Measurements from ENCODE around the gene BRINP2. TPM values are rescaled to one million over a fixed set of nuclear protein-coding genes. Genes with fewer than 3 reads are reported as not detected.

Gene BRINP2
- total and polyA plus RNA-seq, 2 of the 8 experiments (the other 6 are each of a cell fraction or from before 2014, with no cell fraction given): 0.39 to 0.42 TPM

DNA sequence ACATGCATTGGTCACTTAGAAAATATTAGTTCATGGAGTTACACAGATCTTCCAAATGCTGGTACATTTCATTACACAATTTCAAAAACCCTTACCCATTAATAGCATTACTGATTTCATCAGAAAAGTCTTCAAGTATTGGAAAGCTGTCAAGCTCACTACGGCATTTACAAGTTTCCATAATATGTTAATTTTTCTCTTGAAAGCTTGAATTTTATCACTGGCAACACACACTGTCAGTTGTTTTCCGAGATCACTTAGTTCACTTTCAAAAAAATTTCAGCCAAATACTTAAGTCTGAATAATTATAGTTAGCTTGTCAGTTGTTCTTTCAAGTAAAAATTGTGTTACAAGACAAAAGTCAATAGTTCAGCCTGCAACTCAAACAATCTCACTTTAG lies 24.3 kb upstream of the BRINP2 start:
- H2AK5ac ChIP-seq (ENCODE audit: low read depth, low read length): no peak overlapping the region
- no peak for DNase-seq (ENCODE audit: low read depth in 1 of 2, low spot score in 2 of 2)
- no peak overlapping the region for H3K9ac ChIP-seq (replicated peaks in 1 of 4; ENCODE audit: extremely low read depth in 1 of 4, low read depth in 3 of 4, low read length in 3 of 4)
- no peak overlapping the region for H3K56ac ChIP-seq (replicated peaks; ENCODE audit: insufficient read length, low read depth, low read length)
- no peak overlapping the region for H3K4me2 ChIP-seq (ENCODE audit: insufficient read depth in 1 of 2, low read depth in 2 of 2, low read length in 2 of 2)
- TF ChIP-seq CTCF (IDR thresholded peaks at IDR 0.05; ENCODE audit: control extremely low read depth in 1 of 3, insufficient read depth in 1 of 3, low read depth in 1 of 3, low read length in 3 of 3) (no peak), HDAC2 (IDR thresholded peaks at IDR 0.05; ENCODE audit: borderline replicate concordance in 1 of 2, low read depth in 2 of 2, low read length in 2 of 2) (no peak), HDAC6 (IDR thresholded peaks at IDR 0.05; ENCODE audit: low read depth, low read length) (no peak), RBBP5 (IDR thresholded peaks at IDR 0.05; ENCODE audit: borderline replicate concordance, low read depth, low read length) (no peak), TBP (IDR thresholded peaks at IDR 0.05; ENCODE audit: low read depth, low read length) (no peak), SIX5 (IDR thresholded peaks at IDR 0.05; ENCODE audit: low read depth, low read length) (no peak), BACH1 (IDR thresholded peaks at IDR 0.05; ENCODE audit: low read length) (no peak), GTF2F1 (IDR thresholded peaks at IDR 0.05; ENCODE audit: borderline replicate concordance, low read depth, low read length) (no peak), CBX5 (IDR thresholded peaks at IDR 0.05; ENCODE audit: low read depth, low read length) (no peak), ATF3 (IDR thresholded peaks at IDR 0.05; ENCODE audit: insufficient read depth, low read depth, low read length) (no peak), BRCA1 (IDR thresholded peaks at IDR 0.05; ENCODE audit: low read depth, low read length) (no peak), SIRT6 (IDR thresholded peaks at IDR 0.05; ENCODE audit: low read length) (no peak)
- no peaks in the 10 kb centered on the region for H3K79me2 ChIP-seq (ENCODE audit: control insufficient read depth in 1 of 2, insufficient read depth in 2 of 2, low read length in 2 of 2)
- H2BK5ac ChIP-seq (ENCODE audit: low read depth, low read length): no peak overlapping the region
- no peaks in the 10 kb centered on the region for H3K79me1 ChIP-seq (ENCODE audit: low read depth, low read length)
- no peaks in the 10 kb centered on the region for H3K23me2 ChIP-seq (ENCODE audit: low read depth, low read length)
- no peaks in the 10 kb centered on the region for H3K27me3 ChIP-seq (replicated peaks in 1 of 4; ENCODE audit: control insufficient read depth in 3 of 4, extremely low read depth in 1 of 4, insufficient read depth in 3 of 4, low read length in 3 of 4)
- no peak overlapping the region for H3K4me3 ChIP-seq (ENCODE audit: extremely low read depth in 1 of 4, insufficient read depth in 2 of 4, low read depth in 3 of 4, low read length in 4 of 4)
- no peak overlapping the region for H2BK12ac ChIP-seq (ENCODE audit: low read depth, low read length)
- H3K27ac ChIP-seq (ENCODE audit: low read depth, low read length): no peak overlapping the region
- WGBS, 2 experiments (ENCODE audit: extremely low coverage in 1 of 2, insufficient coverage in 1 of 2, insufficient read length in 1 of 2, insufficient replicate concordance in 2 of 2, low coverage in 1 of 2, low lambda C conversion rate in 2 of 2, missing lambda C conversion rate in 1 of 2): 90% methylated on average over 2 of the region's 2 CpGs; no CpG with 5 or more reads in 1 of the 2 experiments
- H2BK120ac ChIP-seq (replicated peaks; ENCODE audit: low read depth, low read length): no peak overlapping the region
- H4K91ac ChIP-seq (replicated peaks; ENCODE audit: insufficient read length, low read length): no peak overlapping the region
- no peaks in the 10 kb centered on the region for H3K36me3 ChIP-seq (ENCODE audit: control insufficient read depth in 2 of 4, insufficient read depth in 4 of 4, low read length in 3 of 4)
- H4K8ac ChIP-seq (ENCODE audit: extremely low read depth, insufficient read depth, low read length): no peak overlapping the region
- H3K18ac ChIP-seq (ENCODE audit: extremely low read depth, low read length): no peak overlapping the region
- no peak overlapping the region for H2AFZ ChIP-seq (ENCODE audit: low read length)
- H4K20me1 ChIP-seq (replicated peaks in 1 of 2; ENCODE audit: control insufficient read depth in 1 of 2, insufficient read depth in 2 of 2, low read length in 2 of 2): no peaks in the 10 kb centered on the region
- H3K4ac ChIP-seq (replicated peaks; ENCODE audit: insufficient read length, low read depth, low read length): no peak overlapping the region
- H3K23ac ChIP-seq (ENCODE audit: insufficient read length): no peak overlapping the region
- H3K4me1 ChIP-seq (replicated peaks in 1 of 4; ENCODE audit: control insufficient read depth in 3 of 4, insufficient read depth in 4 of 4, low read length in 3 of 4): peaks cover 0 to 7% (median 3%) of the 10 kb centered on the region in 4 experiments; a peak in 2 of 7 replicates
- H3K14ac ChIP-seq (ENCODE audit: insufficient read length): no peak overlapping the region
- H2BK20ac ChIP-seq (ENCODE audit: low read length): no peak overlapping the region
- CTCF ChIA-PET (ENCODE audit: partially characterized antibody): interaction anchor here (1.4 to 2.0 kb wide), 2 partner anchors 8 to 35 kb away, joined by 6 to 14 read pairs; no protein-coding TSS in a partner anchor
- no peak overlapping the region for H4K5ac ChIP-seq (ENCODE audit: insufficient read length, low read depth, low read length)
- POLR2A ChIA-PET (ENCODE audit: partially characterized antibody): no interaction called here
- H3K9me3 ChIP-seq (ENCODE audit: insufficient read depth in 2 of 2, low read depth in 1 of 2, low read length in 1 of 2): no peaks in the 10 kb centered on the region
- H2BK15ac ChIP-seq (ENCODE audit: low read length): no peak overlapping the region
- no peak for FAIRE-seq

Data from H1 (cell line).